PC-3 (cell line): ENCODE measurements around the gene SYDE2.

ENCODE experiments used
- CTCF ChIP-seq: fragments of 300-600 bp; sonication (generic); conservative IDR thresholded peaks from 2 replicates; pipeline ENCODE4 v1.5.1; 2017; ENCODE audit warnings: antibody characterized with exemption, low read depth, mild to moderate bottlenecking, low read length
- EZH2 ChIP-seq: fragments of 300-600 bp; sonication (generic); IDR thresholded peaks from one replicate; pipeline ENCODE4 v1.6.1; 2017; ENCODE audit warnings: antibody characterized with exemption, mild to moderate bottlenecking, low read length; ENCODE audit not compliant: unreplicated experiment

- TF ChIP-seq CTCF (peak; percentile 65), EZH2 (no peak)
These were observed 39.4 kb upstream of the SYDE2 start for GRCh38 chr1:85240174-85240601.
